Testis (tissue), 3 donors: ENCODE measurements around the gene ATP13A1. TPM values are rescaled to one million over a fixed set of nuclear protein-coding genes. Genes with fewer than 3 reads are reported as not detected.
"Not testable (repeated sequence)": the region's sequence is repeated elsewhere in the genome, so short reads cannot be mapped to it uniquely, and the experiment has no call there.

Experiments
- DNase-seq: peaks from one replicate; pipeline ENCODE4 v3.0.0-alpha.2; 2019
- H3K27ac ChIP-seq, 2 donors: fragments of 200-600 bp; sonication (generic); one replicate each; pipeline ENCODE4 v1.5.1; 2019
- H3K27me3 ChIP-seq: fragments of 200-600 bp; sonication (generic); one replicate; pipeline ENCODE4 v1.5.1; 2019
- H3K36me3 ChIP-seq: fragments of 200-600 bp; sonication (generic); one replicate; pipeline ENCODE4 v1.5.1; 2017; ENCODE audit warnings: low read depth; ENCODE audit errors: missing control alignments
- H3K4me1 ChIP-seq: fragments of 200-600 bp; sonication (generic); one replicate; pipeline ENCODE4 v1.5.1; 2019
- H3K4me3 ChIP-seq, 2 donors: fragments of 200-600 bp; sonication (generic); one replicate each; pipeline ENCODE4 v1.5.1; 2017 to 2019
- H3K9me3 ChIP-seq: fragments of 200-600 bp; sonication (generic); one replicate; pipeline ENCODE4 v1.5.1; 2017
- CTCF ChIP-seq, 3 experiments: fragments of 450-650 bp in 2 of 3; fragments of 200-600 bp in 1 of 3; sonication (generic) in 1 of 3; IDR thresholded peaks; one replicate each; pipeline ENCODE4 v1.5.1; 2016 to 2019; ENCODE audit warnings: antibody characterized with exemption in 3 of 3, mild to moderate bottlenecking in 2 of 3, moderate library complexity in 1 of 3
- POLR2A ChIP-seq: fragments of 450-650 bp; IDR thresholded peaks from one replicate; pipeline ENCODE4 v1.6.1; 2017; ENCODE audit warnings: antibody characterized with exemption, mild to moderate bottlenecking, moderate library complexity
- WGBS, 2 donors: methylation state at CpG; one replicate each; pipeline ENCODE4 v1.1.5; 2018; 5-methylcytosine and 5-hydroxymethylcytosine counted together
- intact Hi-C: fragments of 100-400 bp; cut with DNase I; formaldehyde crosslinking; loops from one replicate; pipeline ENCODE4 v1.15.1; 2023; ENCODE audit warnings: low total_unique reads
- polyA plus RNA-seq: library from polyadenylated mRNA; stranded (reverse); fragments of 350-450 nt; fragmentation: Illumina TruSeq; extraction: RNeasy Lipid Tissue Mini Kit (QIAGEN cat#74804); gene quantifications from one replicate; pipeline ENCODE4 v1.2.3, GENCODE V29; 2014; ENCODE audit warnings: low read depth, low replicate concordance; ENCODE audit not compliant: insufficient read depth
- total RNA-seq, 2 donors: library from RNA; depleted of rRNA; stranded (reverse); fragments of >200 nt; gene quantifications; one replicate each; pipeline ENCODE4 v1.2.3, GENCODE V29; 2016

Gene ATP13A1
- total and polyA plus RNA-seq, 3 donors from 2014 or later, result 64.1 to 360 (median 292) TPM

GRCh38 chr19:19687090-19687489 lies 23.6 kb upstream of the ATP13A1 start:
- intact Hi-C loops, result no loop called here
- WGBS, 2 donors, result 94 to 100% methylated on average over 3 of the region's 3 CpGs
- no peak for TF ChIP-seq CTCF (IDR thresholded peaks at IDR 0.05)
- no peak for TF ChIP-seq POLR2A
- Histone ChIP-seq H3K27me3 (no peaks in the 10 kb centered on the region), H3K27ac (no peak overlapping the region), H3K9me3 (no peaks in the 10 kb centered on the region), H3K4me3 (no peak overlapping the region), H3K36me3 (no peaks in the 10 kb centered on the region), H3K4me1 (no peaks in the 10 kb centered on the region)
- DNase-seq, result no peak

- Histone ChIP-seq H3K9me3 (no peaks in the 10 kb centered on the region), H3K27me3 (no peaks in the 10 kb centered on the region), H3K36me3 (no peaks in the 10 kb centered on the region), H3K27ac (no peak overlapping the region), H3K4me1 (no peaks in the 10 kb centered on the region), H3K4me3 (no peak overlapping the region)
- DNase-seq, result no peak
- whole genome bisulfite sequencing, 2 donors, result 88 to 97% methylated on average over 6 of the region's 6 CpGs
- intact Hi-C loops, result no loop called here
- no peak for TF ChIP-seq CTCF (IDR thresholded peaks at IDR 0.05)
- no peak for TF ChIP-seq POLR2A
Measured at GRCh38 chr19:19686580-19686979, 23.1 kb upstream of the ATP13A1 start.

GRCh38 chr19:19686119-19686518 lies 22.6 kb upstream of the ATP13A1 start:
- H3K27me3 ChIP-seq, intact Hi-C loops, H3K27ac ChIP-seq, H3K4me1 ChIP-seq, H3K4me3 ChIP-seq, H3K36me3 ChIP-seq, H3K9me3 ChIP-seq, DNase-seq: not testable (repeated sequence)
- WGBS, 2 donors, result 94% methylated on average over 15 of the region's 15 CpGs

DNA sequence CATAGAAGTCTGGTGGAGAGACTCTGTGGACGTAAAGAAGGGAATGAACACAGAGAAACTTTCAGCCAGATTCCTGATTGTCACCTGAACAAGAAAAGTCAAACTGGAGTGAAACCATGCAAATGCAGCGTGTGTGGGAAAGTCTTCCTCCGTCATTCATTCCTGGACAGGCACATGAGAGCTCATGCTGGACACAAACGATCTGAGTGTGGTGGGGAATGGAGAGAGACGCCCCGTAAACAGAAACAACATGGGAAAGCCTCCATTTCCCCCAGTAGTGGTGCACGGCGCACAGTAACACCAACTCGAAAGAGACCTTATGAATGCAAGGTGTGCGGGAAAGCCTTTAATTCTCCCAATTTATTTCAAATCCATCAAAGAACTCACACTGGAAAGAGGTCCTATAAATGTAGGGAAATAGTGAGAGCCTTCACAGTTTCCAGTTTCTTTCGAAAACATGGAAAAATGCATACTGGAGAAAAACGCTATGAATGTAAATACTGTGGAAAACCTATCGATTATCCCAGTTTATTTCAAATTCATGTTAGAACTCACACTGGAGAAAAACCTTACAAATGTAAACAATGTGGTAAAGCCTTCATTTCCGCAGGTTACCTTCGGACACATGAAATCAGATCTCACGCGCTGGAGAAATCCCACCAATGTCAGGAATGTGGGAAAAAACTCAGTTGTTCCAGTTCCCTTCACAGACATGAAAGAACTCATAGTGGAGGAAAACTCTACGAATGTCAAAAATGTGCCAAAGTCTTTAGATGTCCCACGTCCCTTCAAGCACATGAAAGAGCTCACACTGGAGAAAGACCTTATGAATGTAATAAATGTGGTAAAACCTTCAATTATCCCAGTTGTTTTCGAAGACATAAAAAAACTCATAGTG lies 15.9 kb upstream of the ATP13A1 start:
- H3K27me3 ChIP-seq, result no peaks in the 10 kb centered on the region
- DNase-seq, result peak; percentile 1
- no peaks in the 10 kb centered on the region for H3K36me3 ChIP-seq
- H3K9me3 ChIP-seq, result no peaks in the 10 kb centered on the region
- intact Hi-C loops, result no loop called here
- WGBS, 2 donors, result 94 to 98% methylated on average over 20 of the region's 20 CpGs
- no peak overlapping the region for H3K27ac ChIP-seq
- no peak overlapping the region for H3K4me3 ChIP-seq
- H3K4me1 ChIP-seq, result no peaks in the 10 kb centered on the region
- no peak for TF ChIP-seq CTCF (IDR thresholded peaks at IDR 0.05)
- no peak for TF ChIP-seq POLR2A

- DNase-seq, result peak; percentile 8
- 95 to 98% methylated on average over 7 of the region's 7 CpGs for WGBS, 2 donors
- H3K4me3 ChIP-seq, result no peak overlapping the region
- no peak for TF ChIP-seq CTCF (IDR thresholded peaks at IDR 0.05)
- no peaks in the 10 kb centered on the region for H3K36me3 ChIP-seq
- no peaks in the 10 kb centered on the region for H3K27me3 ChIP-seq
- no peak overlapping the region for H3K27ac ChIP-seq
- intact Hi-C loops, result no loop called here
- no peaks in the 10 kb centered on the region for H3K9me3 ChIP-seq
- no peaks in the 10 kb centered on the region for H3K4me1 ChIP-seq
Measured at GRCh38 chr19:19677579-19677978, 14.1 kb upstream of the ATP13A1 start.
